HG03045 (cell line): ENCODE data around the gene FARS2.

ENCODE experiments used
- ATAC-seq: cut with Tn5 transposase; IDR thresholded peaks from one replicate; pipeline ENCODE4 v1.9.1; 2021; ENCODE audit warnings: mild to moderate bottlenecking, moderate library complexity; ENCODE audit not compliant: unreplicated experiment

Gene FARS2

GRCh38 chr6:5610640-5611039 lies 349.3 kb downstream of the FARS2 start:
- no peak for ATAC-seq

GRCh38 chr6:5617179-5617578 lies 355.9 kb downstream of the FARS2 start:
- no peak for ATAC-seq

GRCh38 chr6:5619249-5619648 lies 357.9 kb downstream of the FARS2 start:
- no peak for ATAC-seq

- ATAC-seq, result no peak
Measured at GRCh38 chr6:5622276-5623005, 361.1 kb downstream of the FARS2 start.

GRCh38 chr6:5623769-5624168 lies 362.5 kb downstream of the FARS2 start:
- no peak for ATAC-seq

- no peak for ATAC-seq
Measured at GRCh38 chr6:5624256-5624655, 362.9 kb downstream of the FARS2 start.

- ATAC-seq, result peak; percentile 70
Measured at GRCh38 chr6:5626727-5627426, 365.6 kb downstream of the FARS2 start.

DNA sequence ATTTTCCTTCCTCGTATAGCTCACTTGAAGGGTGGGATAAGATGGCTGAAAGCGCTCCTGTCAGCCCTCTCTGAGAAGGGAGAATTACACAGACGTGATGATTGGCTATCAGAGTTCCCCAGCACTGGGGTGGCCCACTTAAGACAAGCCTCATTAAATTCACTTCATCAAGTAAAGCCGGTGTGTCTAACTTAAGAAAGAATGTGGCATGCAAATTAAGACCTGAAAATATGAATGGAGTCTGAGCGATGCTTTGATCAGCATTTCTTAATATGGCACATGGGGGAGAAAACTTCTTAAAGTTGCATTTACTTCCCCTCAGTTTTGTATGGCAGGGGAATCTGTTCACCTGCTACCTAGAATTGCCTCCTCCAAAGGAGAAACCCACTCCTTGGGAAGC lies 369.3 kb downstream of the FARS2 start:
- no peak for ATAC-seq

- ATAC-seq, result no peak
Measured at GRCh38 chr6:5632348-5632935, 371.1 kb downstream of the FARS2 start.

DNA sequence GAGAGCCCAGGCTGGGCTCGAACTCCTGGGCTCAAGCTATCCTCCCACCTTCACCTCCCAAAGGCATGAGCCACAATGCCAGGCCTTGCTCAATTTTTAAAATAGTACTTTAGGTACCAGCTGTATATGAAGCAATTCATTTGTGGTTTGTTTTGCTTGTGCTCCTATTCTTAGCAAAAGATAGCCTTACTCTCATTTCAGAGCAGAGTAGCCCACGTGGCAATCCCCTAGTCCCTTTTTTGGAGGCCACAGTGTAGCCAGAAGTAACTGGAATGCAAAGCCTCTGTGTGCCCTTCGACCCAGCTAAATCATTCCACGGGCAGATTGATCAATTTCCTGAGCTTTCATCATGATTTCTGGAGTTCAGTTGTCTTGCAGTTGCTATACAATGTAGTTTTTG lies 373.2 kb downstream of the FARS2 start:
- ATAC-seq, result no peak

DNA sequence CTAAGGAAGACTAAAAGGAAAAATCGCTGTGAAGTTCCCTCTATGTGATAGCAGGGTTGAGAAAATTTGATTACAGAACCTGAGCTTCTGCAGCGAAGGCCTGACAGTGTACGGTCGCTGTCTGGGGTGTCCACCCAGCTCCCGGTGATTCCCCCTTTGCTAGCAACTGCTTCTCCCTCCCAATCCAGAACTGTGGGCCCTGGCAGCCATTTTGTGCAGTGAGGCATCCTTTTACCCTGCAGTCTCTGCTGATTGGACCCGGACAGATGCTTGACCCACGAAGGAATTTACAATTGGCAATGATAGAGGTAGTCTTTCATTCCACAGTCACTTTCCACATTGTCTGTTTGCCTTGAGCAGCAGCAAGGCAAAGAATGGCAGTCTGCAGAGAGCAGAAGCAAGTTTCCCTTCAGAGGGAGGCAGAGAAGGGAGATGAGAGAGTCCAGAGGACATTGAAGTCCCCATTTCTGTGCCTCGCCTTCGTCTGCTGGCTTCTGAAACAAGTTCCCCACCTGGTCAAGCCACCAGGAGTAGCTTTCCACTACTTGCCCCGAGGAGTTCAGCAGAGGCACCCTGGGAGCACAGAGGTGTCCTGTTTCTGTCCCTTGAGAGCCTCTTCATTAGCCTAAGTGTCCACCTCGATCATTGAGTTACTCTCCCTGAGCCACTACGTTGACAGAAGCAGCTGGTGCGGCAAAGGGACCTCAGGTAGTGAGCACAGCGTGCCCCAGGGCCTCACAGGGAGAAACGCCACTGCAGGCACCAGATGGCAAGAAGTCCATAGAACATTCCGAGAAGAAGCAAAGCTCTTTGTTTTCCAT lies 375.1 kb downstream of the FARS2 start:
- no peak for ATAC-seq

DNA sequence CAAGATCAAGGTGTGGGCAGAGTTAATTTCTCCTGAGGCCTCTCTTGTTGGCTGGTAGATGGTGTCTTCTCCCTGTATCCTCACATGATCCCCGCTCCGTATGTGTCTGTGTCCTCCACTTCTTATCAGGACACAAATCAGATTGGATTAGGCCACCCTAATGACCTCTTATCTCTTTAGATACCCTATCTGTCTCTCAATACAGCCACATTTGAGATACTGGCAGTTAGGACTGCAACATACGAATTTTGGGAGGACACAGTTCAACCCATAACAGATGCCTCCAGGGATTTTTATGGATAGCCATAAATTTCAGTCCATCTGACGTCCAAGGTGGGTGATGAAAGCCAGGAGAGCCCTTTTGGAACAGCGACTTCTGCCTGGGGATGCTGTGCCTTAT lies 376.4 kb downstream of the FARS2 start:
- no peak for ATAC-seq

GRCh38 chr6:5638666-5639065 lies 377.4 kb downstream of the FARS2 start:
- ATAC-seq, result no peak

- no peak for ATAC-seq
Measured at GRCh38 chr6:5639193-5639592, 377.9 kb downstream of the FARS2 start.

DNA sequence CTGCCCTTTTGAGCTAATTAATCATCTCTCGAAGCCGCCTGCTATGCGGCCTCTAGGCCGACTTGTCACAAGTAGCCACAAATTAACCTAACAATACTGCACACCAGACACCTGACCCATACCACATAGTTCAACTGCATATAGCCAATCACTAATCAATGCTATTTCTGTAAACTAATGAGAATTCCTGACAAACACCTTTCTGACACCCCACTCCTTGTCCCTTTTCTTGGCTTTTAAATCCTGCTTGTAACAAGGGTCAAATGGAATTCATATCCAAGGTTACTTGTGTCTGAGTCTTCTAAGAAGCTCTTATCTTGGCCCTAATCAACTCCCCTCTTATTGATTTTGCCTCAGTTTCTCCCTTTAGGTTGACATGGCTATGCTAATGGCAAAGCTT lies 379.3 kb downstream of the FARS2 start:
- no peak for ATAC-seq

DNA sequence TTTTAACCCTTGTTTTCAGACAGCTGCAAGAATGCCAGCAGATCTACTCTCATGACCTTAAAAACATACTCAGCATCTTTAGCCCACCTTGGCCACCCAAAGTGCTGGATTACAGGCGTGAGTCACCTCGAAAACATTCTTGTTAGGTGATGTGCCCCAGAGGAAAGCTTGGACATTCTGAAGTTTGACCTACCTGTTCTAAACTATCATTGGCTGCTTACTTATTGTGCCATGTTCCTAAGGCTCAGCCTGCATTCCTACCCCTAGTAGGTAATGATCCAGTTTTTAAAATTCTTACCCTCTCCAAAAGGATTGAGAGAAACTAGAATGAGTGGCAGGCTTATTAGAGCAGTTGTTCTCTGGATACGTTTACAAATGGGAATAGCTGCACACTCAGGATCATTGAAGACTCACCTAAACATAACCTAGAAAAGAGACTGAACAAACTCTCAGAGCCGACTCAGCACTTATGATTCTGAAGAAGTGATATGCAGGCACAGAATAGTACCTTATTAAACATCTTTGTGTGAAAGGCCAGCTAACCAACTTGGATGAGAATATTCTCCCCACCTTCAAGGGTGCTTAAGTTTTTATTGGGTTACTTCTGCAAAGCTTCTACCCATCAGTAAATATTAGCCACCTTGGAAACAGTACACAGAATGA lies 383.3 kb downstream of the FARS2 start:
- ATAC-seq, result no peak

DNA sequence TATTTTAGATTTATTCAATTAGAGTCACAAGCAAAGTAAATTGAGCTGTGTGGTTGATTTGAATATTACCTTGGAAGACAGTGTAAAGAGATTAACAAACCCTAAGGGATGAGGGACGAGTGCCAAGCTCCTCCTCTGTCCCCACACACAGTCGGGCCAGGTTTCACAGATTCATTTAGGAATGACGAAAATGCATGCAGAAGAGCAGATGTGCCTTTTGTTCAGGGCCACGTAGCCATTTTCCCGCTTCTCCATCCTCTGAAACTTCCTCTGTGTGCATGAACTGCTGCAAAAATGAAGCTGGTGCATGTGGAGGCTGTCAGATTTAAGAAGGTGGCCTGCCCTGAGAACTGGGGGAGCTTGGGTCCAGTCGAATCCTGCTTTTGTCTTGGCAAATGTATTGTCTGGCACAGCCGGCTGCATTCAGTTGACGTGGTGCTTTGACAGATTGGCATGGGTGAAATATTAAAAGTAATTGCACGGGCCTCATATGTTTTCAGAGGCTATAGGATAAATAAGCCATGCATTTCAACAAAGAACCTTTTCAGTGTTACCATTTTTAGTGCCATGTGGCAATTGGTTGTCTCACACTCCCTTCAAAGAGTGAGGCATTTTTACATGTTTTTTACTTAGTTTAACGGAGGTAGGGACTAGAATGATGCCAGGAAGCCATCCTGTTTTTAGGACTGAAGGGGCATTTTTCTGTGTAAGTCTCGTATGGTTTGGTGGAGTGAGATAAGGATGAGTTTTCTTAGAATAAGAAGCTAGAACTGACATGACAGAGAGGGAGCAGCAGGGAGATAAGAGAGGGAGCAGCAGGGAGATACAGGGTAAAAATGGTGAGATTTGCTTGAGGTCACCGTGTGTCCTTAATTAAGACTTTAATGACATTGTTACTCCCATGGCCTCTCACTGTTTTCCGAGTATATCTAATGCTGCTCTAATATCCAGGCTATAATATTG lies 384.3 kb downstream of the FARS2 start:
- ATAC-seq, result no peak

- no peak for ATAC-seq
Measured at GRCh38 chr6:5652406-5653137, 391.3 kb downstream of the FARS2 start.

GRCh38 chr6:5653801-5654200 lies 392.5 kb downstream of the FARS2 start:
- ATAC-seq, result no peak
